GM12892 (cell line): ENCODE data around the gene DRD1.

Experiments used
- POLR2A ChIP-seq: IDR thresholded peaks from 2 replicates; pipeline ENCODE4 v1.6.1; 2011; ENCODE audit warnings: low read depth, low read length, control low read depth
- POLR2AphosphoS5 ChIP-seq: IDR thresholded peaks from 2 replicates; pipeline ENCODE4 v1.6.1; 2011; ENCODE audit warnings: low read depth, low read length, control low read depth
- TAF1 ChIP-seq: IDR thresholded peaks from 2 replicates; pipeline ENCODE4 v1.6.1; 2011; ENCODE audit warnings: low read depth, mild to moderate bottlenecking, control low read depth, low read length, borderline replicate concordance

DNA sequence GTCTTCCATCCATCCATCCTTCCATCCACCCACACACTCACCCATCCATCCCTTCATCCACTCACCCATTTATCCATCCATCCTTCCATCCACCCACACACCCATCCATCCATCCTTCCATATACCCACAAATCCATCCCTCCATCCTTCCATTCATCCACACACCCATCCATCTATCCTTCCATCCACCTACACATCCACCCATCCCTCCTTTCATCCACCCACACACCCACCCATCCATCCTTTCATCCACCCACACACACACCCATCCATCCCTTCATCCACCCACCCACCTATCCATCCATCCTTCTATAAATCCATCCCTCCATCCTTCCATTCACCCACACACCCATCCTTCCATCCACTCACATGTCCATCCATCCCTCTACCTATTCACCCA is 23.6 kb downstream of the DRD1 start:
- TF ChIP-seq POLR2A, result no peak
- TF ChIP-seq TAF1, result no peak
- TF ChIP-seq POLR2AphosphoS5, result no peak
